Glutamatergic neuron (in vitro differentiated cells): ENCODE data around the gene CBFA2T3. TPM values are rescaled to one million over a fixed set of nuclear protein-coding genes. Genes with fewer than 3 reads are reported as not detected.

Experiments
- DNase-seq: peaks from one replicate; pipeline ENCODE4 v3.0.0; 2022
- H3K27ac Mint-ChIP-seq: one replicate; pipeline ENCODE4 v1.8.0; 2020; ENCODE audit warnings: mild to moderate bottlenecking, mixed read lengths, inconsistent platforms; ENCODE audit not compliant: unreplicated experiment
- H3K27me3 Mint-ChIP-seq: one replicate; pipeline ENCODE4 v1.8.0; 2020; ENCODE audit warnings: mild to moderate bottlenecking, moderate library complexity, mixed read lengths, inconsistent platforms; ENCODE audit not compliant: unreplicated experiment
- H3K36me3 Mint-ChIP-seq: one replicate; pipeline ENCODE4 v1.8.0; 2020; ENCODE audit warnings: mild to moderate bottlenecking, mixed read lengths, inconsistent platforms; ENCODE audit not compliant: unreplicated experiment
- H3K4me1 Mint-ChIP-seq: one replicate; pipeline ENCODE4 v1.8.0; 2020; ENCODE audit warnings: mild to moderate bottlenecking, low read depth, mixed read lengths, inconsistent platforms; ENCODE audit not compliant: unreplicated experiment
- H3K4me3 Mint-ChIP-seq: one replicate; pipeline ENCODE4 v1.8.0; 2020; ENCODE audit warnings: mild to moderate bottlenecking, mixed read lengths, inconsistent platforms; ENCODE audit not compliant: unreplicated experiment
- H3K9me3 Mint-ChIP-seq: one replicate; pipeline ENCODE4 v1.8.0; 2020; ENCODE audit warnings: mild to moderate bottlenecking, moderate library complexity, mixed read lengths, inconsistent platforms; ENCODE audit not compliant: unreplicated experiment
- total RNA-seq: library from RNA; stranded (reverse); fragmentation: NEBNext Ultra II Directional; extraction: Animal tissue kit (Norgen Biotek cat#: 25700); gene quantifications from one replicate; pipeline ENCODE4 v1.2.1, GENCODE V29; 2021; ENCODE audit not compliant: unreplicated experiment
- TF ChIP-seq, protein P1 (sequence below): fragments of 200-600 bp; sonication (generic); IDR thresholded peaks from one replicate; pipeline ENCODE4 v1.5.0; 2021; ENCODE audit not compliant: partially characterized antibody, unreplicated experiment

CBFA2T3 gene
- total RNA-seq, 1 donor from 2014 or later: 126 TPM

DNA sequence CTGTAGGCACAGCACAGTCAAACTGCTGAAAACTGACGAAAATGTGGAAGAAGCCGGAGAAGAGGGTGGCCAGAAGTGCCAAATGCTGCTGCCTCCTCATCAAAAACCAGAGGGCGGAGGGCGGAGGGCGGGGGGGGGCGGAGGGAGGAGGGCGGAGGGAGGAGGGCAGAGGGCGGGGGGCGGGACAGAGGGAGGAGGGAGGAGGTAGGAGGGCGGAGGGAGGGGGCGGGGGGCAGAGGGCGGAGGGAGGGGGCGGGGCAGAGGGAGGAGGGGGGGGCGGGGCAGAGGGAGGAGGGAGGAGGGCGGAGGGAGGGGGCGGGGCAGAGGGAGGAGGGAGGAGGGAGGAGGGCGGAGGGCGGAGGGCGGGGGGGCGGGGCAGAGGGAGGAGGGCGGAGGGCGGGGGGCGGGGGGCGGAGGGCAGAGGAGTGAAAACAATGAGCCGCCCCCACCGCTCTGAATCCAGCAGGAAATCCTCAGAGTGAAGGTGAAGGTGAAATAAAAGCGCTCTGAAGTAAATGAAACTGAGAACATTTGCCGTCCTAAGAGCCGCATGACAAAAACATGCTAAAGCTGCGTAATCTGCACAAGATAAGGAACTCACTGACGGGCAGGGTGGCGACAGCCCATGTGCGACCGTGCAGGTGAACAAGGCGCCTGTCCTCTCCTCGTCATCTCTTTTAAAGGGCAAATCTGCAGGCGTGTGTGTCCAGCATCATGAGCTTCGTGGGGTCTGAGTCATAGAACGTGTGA is 22.6 kb upstream of the CBFA2T3 start:
- H3K27me3 Mint-ChIP-seq: peaks cover 9% of the 10 kb centered on the region
- DNase-seq: no peak
- TF ChIP-seq, protein P1, sequence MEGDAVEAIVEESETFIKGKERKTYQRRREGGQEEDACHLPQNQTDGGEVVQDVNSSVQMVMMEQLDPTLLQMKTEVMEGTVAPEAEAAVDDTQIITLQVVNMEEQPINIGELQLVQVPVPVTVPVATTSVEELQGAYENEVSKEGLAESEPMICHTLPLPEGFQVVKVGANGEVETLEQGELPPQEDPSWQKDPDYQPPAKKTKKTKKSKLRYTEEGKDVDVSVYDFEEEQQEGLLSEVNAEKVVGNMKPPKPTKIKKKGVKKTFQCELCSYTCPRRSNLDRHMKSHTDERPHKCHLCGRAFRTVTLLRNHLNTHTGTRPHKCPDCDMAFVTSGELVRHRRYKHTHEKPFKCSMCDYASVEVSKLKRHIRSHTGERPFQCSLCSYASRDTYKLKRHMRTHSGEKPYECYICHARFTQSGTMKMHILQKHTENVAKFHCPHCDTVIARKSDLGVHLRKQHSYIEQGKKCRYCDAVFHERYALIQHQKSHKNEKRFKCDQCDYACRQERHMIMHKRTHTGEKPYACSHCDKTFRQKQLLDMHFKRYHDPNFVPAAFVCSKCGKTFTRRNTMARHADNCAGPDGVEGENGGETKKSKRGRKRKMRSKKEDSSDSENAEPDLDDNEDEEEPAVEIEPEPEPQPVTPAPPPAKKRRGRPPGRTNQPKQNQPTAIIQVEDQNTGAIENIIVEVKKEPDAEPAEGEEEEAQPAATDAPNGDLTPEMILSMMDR: no peak
- H3K27ac Mint-ChIP-seq: no peak overlapping the region
- no peak overlapping the region for H3K4me3 Mint-ChIP-seq
- H3K9me3 Mint-ChIP-seq: peaks cover 10% of the 10 kb centered on the region
- peaks cover 16% of the 10 kb centered on the region for H3K4me1 Mint-ChIP-seq
- H3K36me3 Mint-ChIP-seq: peaks cover 6% of the 10 kb centered on the region

DNA sequence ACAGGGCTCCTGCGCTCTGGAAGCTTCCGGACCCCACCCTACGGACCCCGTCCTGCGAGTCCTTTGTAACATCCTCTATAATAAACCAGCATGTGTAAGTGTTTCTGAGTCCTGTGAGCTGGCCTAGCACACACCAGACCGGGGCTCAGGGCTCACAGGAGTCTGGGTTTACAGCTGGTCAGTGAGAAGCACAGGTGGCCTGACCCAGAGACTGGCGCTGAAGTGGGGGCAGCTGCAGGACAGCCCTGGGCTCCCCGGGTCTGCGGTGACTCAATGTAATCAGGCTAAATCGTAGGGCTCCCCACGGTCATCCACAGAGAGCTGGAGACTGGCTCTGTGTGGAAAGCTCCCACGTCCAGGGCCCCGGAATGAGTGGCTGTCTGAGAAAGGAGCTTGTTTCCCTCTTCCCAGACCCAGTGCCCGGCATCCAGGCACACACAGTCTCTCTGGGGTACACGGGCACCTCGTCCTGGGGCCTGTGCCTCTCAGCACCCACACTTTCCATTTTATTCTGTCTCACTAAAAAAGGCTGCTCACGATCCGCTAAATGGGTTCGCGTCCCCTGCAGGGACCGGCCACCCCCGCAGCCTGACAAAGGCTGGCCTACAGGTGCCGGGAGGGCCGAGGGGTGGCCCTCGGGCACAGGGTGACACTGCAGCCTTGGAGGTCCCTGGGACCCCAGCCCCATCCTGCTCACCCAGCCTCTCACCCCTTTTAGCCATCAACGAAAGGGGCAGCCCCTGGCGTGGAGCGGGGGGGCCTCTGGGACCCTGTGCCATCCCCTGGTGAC is 18.9 kb upstream of the CBFA2T3 start:
- TF ChIP-seq, protein P1: no peak
- H3K4me1 Mint-ChIP-seq: peaks cover 14% of the 10 kb centered on the region
- H3K36me3 Mint-ChIP-seq: peaks cover 6% of the 10 kb centered on the region
- H3K9me3 Mint-ChIP-seq: peaks cover 12% of the 10 kb centered on the region
- H3K4me3 Mint-ChIP-seq: no peak overlapping the region
- H3K27me3 Mint-ChIP-seq: peaks cover 8% of the 10 kb centered on the region
- H3K27ac Mint-ChIP-seq: no peak overlapping the region
- no peak for DNase-seq

DNA sequence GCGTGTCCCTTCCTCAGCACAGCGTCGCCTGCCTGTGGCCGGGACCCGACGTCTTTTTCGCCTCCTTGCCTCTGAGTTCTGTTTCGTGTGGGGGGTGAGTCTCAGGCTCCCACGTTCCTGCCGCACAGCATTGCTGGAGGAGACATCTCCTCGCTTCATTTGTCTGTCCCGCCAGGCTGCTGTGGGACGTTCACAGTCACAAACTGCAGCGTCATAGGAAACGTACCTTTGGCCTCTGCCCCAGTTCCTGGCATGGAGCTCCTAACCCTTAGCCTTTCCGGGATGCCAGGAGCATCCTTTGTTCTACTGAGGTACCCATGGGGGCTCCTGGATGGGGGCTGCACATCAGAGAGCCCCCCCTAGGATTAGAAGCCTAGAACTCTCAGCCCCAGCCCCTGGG is 18.2 kb upstream of the CBFA2T3 start:
- H3K27me3 Mint-ChIP-seq: peaks cover 8% of the 10 kb centered on the region
- peaks cover 6% of the 10 kb centered on the region for H3K36me3 Mint-ChIP-seq
- no peak overlapping the region for H3K27ac Mint-ChIP-seq
- TF ChIP-seq, protein P1: no peak
- H3K4me3 Mint-ChIP-seq: no peak overlapping the region
- no peak for DNase-seq
- peaks cover 15% of the 10 kb centered on the region for H3K9me3 Mint-ChIP-seq
- peaks cover 17% of the 10 kb centered on the region for H3K4me1 Mint-ChIP-seq

DNA sequence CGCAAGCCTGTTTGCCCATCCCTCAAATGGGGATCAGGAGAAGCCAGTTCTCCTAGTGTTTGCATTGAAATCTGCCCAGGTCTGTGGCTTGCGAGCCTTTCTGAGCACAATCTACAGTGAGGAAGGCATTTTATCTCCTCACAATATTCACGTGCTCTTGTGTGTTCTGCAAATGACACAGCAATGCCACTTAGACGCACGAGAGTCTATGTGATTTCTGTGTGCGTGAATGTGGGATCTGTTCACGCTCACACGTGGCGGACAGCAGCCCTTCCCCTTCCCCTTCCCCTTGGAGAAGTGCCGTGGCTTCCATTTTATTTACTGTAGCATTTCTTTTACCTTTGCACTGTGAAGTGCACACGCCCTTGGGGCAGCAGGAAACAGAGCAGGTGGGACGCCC is 17.7 kb upstream of the CBFA2T3 start:
- no peak overlapping the region for H3K4me3 Mint-ChIP-seq
- H3K9me3 Mint-ChIP-seq: peaks cover 11% of the 10 kb centered on the region
- DNase-seq: no peak
- peaks cover 19% of the 10 kb centered on the region for H3K4me1 Mint-ChIP-seq
- H3K36me3 Mint-ChIP-seq: peaks cover 6% of the 10 kb centered on the region
- TF ChIP-seq, protein P1: no peak
- H3K27ac Mint-ChIP-seq: no peak overlapping the region
- peaks cover 8% of the 10 kb centered on the region for H3K27me3 Mint-ChIP-seq
